Smooth muscle cell of the brain vasculature (primary cell): ENCODE results near the gene IGSF22.

Experiments used
- DNase-seq: peaks from one replicate; pipeline ENCODE4 v3.0.0-alpha.2; 2012; ENCODE audit warnings: low read depth, low spot score

IGSF22 gene

GRCh38 chr11:18743900-18744514 is 18.0 kb upstream of the IGSF22 start:
- no peak for DNase-seq

- no peak for DNase-seq
Measured at GRCh38 chr11:18743365-18743764, 17.4 kb upstream of the IGSF22 start.

- no peak for DNase-seq
Measured at GRCh38 chr11:18741783-18742182, 15.8 kb upstream of the IGSF22 start.

GRCh38 chr11:18739685-18740084 is 13.7 kb upstream of the IGSF22 start:
- DNase-seq = no peak

DNA sequence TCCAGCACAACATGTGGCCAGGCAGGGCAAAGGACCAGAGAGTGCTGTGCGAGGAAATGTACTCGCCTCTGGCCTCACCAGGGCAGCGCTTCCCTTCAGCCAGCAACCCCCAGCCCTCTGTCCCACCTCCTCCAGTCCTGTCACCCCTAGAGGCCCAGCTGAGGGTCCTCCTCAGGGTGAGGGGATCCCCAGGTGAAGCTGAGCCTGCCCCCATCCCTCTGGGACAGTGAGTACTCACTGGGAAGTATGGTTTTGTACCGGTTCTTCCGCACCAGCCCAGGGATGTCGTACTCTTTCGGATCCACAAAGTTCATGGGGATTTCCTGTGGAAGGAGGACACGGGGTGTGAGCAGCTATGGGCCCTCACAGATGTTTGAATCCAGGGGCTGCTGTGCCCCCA is 11.7 kb upstream of the IGSF22 start:
- DNase-seq = no peak

DNA sequence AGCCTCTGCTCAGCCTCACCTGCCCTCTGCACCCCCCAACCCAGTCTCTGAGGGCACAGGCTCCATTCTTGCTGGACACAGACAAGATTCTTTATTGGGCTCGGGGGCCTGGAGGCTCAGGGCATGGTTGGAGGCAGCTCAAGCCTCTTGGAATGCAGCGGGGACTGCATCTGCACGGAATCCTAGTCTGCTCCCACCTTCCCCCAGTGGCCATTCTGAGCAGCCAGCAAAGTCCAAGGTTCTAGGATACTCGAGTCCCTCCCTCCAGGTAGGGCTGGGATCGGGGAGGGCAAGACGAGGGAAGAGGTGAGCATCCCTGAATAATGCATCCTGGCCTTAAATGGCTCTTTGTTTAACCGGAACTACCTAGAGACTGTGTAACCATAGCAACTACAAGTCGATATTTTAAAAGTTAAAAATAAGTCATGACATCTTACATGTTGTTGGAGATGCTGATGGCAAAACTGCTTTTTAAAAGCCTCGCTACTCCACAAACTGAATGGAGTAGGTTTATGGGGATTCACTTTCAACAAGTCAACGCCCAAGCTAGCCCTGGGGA is 10.7 kb upstream of the IGSF22 start:
- DNase-seq = no peak

DNA sequence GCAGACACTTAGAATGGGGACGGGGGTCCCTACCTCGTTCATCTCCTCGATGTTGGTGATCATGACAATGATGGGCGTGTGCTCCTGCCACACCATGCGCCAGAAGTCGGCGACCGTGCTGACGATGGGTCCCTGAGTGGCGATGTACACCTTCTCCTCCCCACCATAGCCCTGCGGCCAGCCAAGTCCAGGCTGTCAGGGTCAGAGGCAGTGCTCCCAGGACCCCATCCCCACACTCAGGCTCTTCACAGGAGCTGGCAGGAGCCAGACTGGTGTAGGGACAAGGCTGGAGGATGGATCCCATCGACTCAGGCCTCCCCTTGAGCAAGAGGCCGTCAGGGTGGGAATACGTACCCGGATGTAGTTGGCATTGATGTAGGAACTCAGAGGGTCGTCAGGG is 7.2 kb upstream of the IGSF22 start:
- no peak for DNase-seq

- DNase-seq = no peak
Measured at GRCh38 chr11:18731949-18732821, 6.2 kb upstream of the IGSF22 start.

- DNase-seq = no peak
Measured at GRCh38 chr11:18731441-18731840, 5.5 kb upstream of the IGSF22 start.

DNA sequence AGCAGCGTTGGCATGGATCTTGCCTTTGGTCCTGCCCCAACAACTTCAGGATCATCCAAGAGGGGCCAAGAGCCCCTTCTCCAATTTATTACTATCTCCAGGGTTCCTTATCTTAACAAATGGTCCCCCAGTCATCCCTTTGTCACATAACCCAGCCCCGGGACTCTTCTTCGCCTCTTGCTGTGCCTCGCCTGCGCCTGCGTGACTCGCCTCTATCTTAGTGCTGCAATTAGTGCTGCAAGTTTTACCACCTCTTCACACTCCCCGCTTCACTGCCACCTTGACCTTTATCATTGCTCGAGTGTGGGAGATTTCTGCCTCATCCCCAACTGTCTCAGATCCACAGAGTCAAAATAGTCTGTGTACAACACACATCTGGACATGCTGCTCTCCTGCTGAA is 4.0 kb upstream of the IGSF22 start:
- no peak for DNase-seq

DNA sequence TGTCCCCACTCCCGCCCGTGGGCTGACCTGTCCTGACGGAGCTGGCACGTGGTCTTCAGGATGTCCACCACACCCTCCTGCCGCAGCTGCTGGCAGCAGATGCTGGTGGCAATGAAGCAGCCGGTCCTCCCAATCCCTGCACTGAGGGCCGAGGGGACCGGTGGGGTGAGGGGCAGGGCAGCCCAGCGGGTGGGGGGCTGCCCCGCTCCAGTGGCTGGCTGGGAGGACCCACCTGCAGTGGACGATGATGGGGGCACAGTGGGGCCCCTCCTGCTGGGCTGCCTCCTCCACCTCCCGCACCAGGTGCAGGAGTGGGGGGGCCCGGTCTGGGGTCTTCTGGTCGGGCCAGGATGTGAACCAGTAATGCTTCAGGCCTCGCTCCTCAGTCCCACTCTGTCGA is 3.4 kb upstream of the IGSF22 start:
- no peak for DNase-seq

- DNase-seq = no peak
Measured at GRCh38 chr11:18728658-18729057, 2.7 kb upstream of the IGSF22 start.

- no peak for DNase-seq
Measured at GRCh38 chr11:18727479-18728236, 1.7 kb upstream of the IGSF22 start.

DNA sequence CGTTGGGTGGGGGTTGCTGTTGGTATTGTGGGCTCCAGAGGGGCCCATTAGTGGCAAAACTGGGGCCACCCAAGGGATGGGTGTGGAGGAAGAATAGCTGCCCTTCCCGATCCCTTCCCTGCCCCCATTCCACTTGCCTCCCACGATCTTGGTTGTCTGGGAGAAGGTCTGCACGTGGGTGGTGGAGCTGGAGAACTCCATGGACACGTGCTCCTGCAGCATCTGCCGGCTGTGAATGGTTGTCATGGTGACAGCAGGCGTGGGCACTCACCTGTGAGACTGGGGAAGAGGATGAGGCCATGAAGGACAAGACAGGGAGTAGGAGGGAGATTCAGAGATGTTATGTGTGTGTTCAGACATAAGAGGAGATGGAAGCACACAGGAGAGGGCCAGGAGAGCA is 2.0 kb downstream of the IGSF22 start:
- no peak for DNase-seq

- no peak for DNase-seq
Measured at GRCh38 chr11:18722293-18722637, 3.7 kb downstream of the IGSF22 start.

DNA sequence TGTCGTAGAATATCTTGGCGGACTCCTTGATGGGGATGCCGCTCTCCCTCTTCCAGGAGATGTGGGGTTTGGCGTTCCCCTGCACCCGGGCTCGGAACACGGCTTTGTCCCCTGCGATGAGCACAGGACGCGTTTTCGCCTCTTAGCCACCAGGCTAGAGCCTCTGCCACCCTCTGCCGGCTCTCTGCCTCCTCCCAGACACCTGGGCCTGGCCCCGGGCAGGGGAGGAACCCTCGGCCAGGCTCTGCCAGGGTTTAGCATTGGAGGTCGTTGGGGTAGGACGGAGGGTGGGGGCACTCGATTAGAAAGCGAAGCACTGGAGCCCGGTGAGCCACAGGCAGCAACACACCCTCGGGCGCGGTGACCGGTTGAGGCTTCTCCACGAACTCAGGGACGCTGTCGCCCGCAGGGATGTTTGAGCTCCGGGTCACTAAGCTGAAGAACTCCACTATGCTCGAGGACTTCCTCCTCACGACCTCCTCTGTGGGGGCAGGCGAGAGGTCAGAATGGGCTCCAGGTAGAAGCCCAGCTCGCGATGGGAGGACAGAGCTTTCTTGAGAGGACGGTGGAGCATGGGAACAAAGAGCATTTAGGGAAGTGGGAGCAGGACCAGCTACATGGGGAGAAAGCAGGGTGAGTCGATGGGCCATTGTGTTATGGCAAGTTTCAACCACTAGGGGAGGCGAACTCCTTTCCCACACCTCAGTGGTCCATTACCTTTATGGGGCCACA is 4.3 kb downstream of the IGSF22 start:
- DNase-seq = no peak

- DNase-seq = no peak
Measured at GRCh38 chr11:18720808-18721560, 5.0 kb downstream of the IGSF22 start.

GRCh38 chr11:18720091-18720807 is 5.7 kb downstream of the IGSF22 start:
- DNase-seq = no peak

DNA sequence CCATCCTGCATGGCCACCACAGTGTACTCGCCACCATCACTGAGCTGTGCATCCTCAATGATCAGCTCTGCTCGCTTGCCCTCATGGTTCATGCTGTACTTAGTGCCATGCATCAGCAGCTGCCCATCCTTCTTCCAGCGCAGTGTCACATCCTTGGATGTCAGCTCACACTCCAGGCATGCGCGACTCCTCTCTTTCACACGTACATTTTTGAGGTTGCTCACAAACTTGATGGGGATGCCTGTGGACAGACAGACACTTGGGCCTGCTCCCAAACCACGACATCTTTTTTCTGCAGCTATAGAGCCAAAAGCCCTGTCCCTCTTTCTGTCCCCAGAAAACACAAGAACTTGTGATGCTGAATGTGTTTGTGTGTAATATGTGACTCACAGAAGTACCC is 10.5 kb downstream of the IGSF22 start:
- DNase-seq = no peak

- DNase-seq = no peak
Measured at GRCh38 chr11:18714443-18714780, 11.6 kb downstream of the IGSF22 start.
